ENCODE results near the gene TP53I11.

- TF ChIP-seq RAD21 (IDR thresholded peaks at IDR 0.05; ENCODE audit: low read depth) (no peak), EP300 (IDR thresholded peaks at IDR 0.05; ENCODE audit: borderline replicate concordance) (no peak), REST (IDR thresholded peaks at IDR 0.05; ENCODE audit: low read depth) (no peak), YY1 (IDR thresholded peaks at IDR 0.05; ENCODE audit: low read depth) (no peak), CREB1 (IDR thresholded peaks at IDR 0.05; ENCODE audit: low read depth) (no peak), MAX (IDR thresholded peaks at IDR 0.05) (no peak), TAF1 (IDR thresholded peaks at IDR 0.05; ENCODE audit: low read depth) (no peak), CEBPB (IDR thresholded peaks at IDR 0.05) (no peak), TEAD4 (IDR thresholded peaks at IDR 0.05) (no peak), TCF12 (IDR thresholded peaks at IDR 0.05; ENCODE audit: low read depth) (no peak)
These were observed 39.3 kb upstream of the TP53I11 start for GRCh38 chr11:44989831-44990566.

Measured in Ishikawa (cell line).